Fibroblast of the aortic adventitia (primary cell): Measurements from ENCODE around the gene ATXN1. TPM values are rescaled to one million over a fixed set of nuclear protein-coding genes. Genes with fewer than 3 reads are reported as not detected.

Experiments used
- DNase-seq: peaks from one replicate; pipeline ENCODE4 v3.0.0-alpha.2; 2010; ENCODE audit warnings: low read depth
- H3K4me3 ChIP-seq: 2 replicates; pipeline ENCODE4 v1.5.1; 2011; ENCODE audit warnings: low read depth, mild to moderate bottlenecking, control low read depth, low read length, moderate library complexity
- total RNA-seq: library from RNA; depleted of rRNA; stranded (reverse); fragments of >200 nt; gene quantifications from 2 replicates; pipeline ENCODE4 v1.2.3, GENCODE V29; 2012; ENCODE audit warnings: low replicate concordance
- TF ChIP-seq, protein P1 (sequence below): IDR thresholded peaks from 2 replicates; pipeline ENCODE4 v1.5.1; 2011; ENCODE audit warnings: mild to moderate bottlenecking, low read length, control low read depth, inconsistent platforms; ENCODE audit not compliant: insufficient read depth

The ATXN1 gene
- total RNA-seq, 1 donor: 39.3 TPM

DNA sequence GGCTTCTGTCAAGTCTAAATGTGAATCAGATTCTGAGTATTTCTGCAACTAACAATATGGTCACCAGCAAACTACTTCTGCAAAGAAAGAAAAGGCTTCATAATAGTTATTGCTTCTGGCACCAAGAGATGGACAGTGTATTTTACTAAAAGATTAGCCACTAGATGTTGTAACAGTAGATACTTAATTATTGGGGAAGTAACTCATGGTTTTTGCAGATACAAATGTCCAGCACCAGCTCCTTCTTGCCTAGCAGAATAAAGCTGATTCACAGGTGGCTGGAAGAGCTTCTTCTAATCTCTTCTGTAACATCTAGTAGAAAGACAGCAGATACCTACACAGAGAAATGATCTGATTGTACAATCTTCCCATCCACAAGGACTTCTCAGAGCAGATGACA, 21.2 kb downstream of the ATXN1 start:
- TF ChIP-seq, protein P1, sequence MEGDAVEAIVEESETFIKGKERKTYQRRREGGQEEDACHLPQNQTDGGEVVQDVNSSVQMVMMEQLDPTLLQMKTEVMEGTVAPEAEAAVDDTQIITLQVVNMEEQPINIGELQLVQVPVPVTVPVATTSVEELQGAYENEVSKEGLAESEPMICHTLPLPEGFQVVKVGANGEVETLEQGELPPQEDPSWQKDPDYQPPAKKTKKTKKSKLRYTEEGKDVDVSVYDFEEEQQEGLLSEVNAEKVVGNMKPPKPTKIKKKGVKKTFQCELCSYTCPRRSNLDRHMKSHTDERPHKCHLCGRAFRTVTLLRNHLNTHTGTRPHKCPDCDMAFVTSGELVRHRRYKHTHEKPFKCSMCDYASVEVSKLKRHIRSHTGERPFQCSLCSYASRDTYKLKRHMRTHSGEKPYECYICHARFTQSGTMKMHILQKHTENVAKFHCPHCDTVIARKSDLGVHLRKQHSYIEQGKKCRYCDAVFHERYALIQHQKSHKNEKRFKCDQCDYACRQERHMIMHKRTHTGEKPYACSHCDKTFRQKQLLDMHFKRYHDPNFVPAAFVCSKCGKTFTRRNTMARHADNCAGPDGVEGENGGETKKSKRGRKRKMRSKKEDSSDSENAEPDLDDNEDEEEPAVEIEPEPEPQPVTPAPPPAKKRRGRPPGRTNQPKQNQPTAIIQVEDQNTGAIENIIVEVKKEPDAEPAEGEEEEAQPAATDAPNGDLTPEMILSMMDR: no peak
- H3K4me3 ChIP-seq: no peak overlapping the region
- no peak for DNase-seq

DNA sequence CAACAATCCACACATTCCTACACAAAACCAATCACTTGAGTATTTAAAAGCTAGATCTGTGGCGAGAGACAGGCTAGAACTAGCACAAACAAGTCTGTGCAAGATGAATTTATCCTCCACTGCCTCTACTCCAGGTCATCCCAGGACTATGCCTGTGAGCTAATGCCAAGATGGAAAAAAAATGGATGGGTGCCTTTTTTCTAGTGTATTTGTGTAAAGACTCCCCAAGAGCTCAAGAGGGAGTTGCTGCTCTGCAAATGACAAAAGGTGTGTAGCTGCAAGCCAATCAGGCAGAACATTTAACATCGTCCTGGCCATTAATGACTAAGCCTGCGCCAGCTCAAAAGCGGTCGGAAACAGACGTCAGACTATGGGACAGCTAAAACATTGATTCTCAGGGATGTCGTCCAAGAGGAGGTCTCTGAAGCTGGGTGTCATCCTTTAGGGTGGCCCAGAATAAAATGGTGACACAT, 21.9 kb downstream of the ATXN1 start:
- TF ChIP-seq, protein P1: no peak
- H3K4me3 ChIP-seq: no peak overlapping the region
- peak; percentile 84 for DNase-seq

DNA sequence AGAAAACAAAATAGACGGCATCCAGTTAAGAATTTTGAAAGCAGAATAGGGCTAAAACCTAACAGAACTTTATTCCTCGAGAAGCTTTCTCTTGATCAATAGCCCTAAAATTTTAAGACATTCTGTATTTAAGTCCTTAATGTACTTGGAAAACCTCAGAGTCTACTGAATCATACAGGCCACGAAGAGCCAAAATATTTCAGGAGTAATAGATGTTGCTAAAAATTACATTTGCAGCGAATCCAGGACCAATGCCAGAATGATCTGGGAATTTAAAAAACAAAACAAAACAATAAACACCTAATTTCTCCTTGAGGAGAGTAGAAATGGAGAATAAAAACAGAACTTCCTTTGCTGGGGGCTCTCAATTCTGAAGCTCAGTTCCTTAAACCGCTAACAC, 23.3 kb downstream of the ATXN1 start:
- TF ChIP-seq, protein P1: no peak
- peak; percentile 45 for DNase-seq
- no peak overlapping the region for H3K4me3 ChIP-seq

DNA sequence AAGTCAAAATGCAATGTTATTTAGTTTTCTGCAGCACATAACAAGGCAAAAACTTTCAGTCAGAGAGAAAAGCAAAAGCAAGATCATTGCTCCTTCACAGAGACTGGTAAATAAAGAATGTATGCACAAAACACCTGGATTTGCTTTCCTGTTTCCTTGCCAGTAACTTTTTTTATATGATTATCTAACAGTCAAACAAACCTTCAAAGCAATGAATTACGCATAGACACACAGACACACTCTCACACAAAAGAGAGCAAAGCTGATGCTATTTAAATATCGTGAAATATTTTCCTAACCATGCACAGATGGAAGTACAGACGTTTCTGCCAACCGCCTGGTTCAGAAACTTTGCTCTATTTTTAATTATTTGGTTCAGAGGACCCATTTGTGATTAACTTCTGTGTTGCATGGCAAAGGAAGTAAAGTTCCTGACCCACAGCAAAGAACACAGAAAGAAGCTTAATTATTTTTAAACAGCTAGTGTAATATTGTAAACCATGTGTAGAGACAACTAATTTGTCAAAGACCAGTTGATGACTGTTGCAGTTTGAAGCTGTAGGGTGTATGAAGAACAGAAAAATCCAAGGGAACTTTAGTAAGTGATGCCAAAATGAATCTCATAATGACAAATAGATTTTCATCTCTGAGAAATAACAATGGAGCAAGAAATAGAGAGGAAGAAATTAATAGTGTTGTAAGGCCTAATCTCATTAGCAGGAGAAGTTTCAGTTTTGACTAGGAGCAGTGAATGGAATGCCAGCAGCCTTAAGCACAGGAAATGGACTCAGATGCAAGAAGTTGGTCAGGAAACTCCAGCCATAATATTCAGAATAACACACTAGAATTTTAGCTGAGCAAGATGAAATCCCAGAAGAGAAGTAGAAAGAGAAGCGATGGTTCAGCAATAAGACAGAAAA, 24.1 kb downstream of the ATXN1 start:
- TF ChIP-seq, protein P1: no peak
- no peak overlapping the region for H3K4me3 ChIP-seq
- peak; percentile 70 for DNase-seq

DNA sequence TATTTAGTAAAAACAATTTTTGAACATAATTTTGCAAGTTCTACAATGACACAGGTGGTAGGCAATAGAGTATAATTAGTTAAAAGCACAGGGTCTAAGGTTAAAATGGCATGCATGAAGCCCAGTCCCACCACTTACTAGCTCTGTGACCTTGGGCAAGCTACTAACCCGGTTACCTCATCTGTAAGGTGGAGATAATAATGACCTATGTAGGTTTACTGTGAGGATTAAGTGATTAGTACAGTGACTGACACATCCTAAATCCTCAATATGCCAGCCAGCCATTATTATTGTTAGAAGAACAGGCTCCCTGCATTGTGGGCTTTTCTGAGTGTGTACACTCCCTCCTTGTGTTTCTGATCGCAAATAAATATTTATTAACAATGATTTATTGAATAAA, 26.2 kb downstream of the ATXN1 start:
- H3K4me3 ChIP-seq: no peak overlapping the region
- TF ChIP-seq, protein P1: no peak
- no peak for DNase-seq

DNA sequence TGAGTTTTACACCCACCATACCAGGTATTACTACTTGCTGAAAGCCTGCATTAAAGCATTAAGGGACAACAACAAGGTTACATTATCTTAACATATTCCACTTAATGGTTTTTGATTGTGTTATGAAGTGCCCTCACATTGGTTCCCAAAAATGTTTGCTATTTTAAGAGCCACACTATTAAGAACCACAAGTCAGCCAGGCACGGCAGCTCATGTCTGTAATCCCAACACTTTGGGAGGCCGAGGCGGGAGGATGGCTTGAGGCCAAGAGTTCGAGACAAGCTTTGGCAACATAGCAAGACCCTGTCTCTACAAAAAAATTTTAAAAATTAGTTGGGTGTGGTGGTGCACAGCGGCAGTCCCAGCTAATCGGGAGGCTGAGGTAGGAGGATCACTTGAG, 28.2 kb downstream of the ATXN1 start:
- no peak overlapping the region for H3K4me3 ChIP-seq
- no peak for DNase-seq
- TF ChIP-seq, protein P1: no peak
